Duodenal mucosa (tissue), 2 donors: ENCODE measurements around the gene CELSR3.

Experiments
- H3K27ac ChIP-seq: one replicate; pipeline ENCODE4 v1.7.0; 2013; ENCODE audit warnings: low read depth, low read length
- H3K27me3 ChIP-seq, 2 donors: one replicate each; pipeline ENCODE4 v1.7.0; 2013; ENCODE audit warnings: low read length in 2 of 2, control low read depth in 1 of 2; ENCODE audit not compliant: insufficient read depth in 2 of 2, control insufficient read depth in 1 of 2
- H3K36me3 ChIP-seq, 2 donors: one replicate each; pipeline ENCODE4 v1.7.0; 2013; ENCODE audit warnings: low read length in 2 of 2, control low read depth in 1 of 2; ENCODE audit not compliant: insufficient read depth in 2 of 2, control insufficient read depth in 1 of 2
- H3K4me1 ChIP-seq, 2 donors: one replicate each; pipeline ENCODE4 v1.7.0; 2013; ENCODE audit warnings: low read length in 2 of 2, control low read depth in 1 of 2; ENCODE audit not compliant: insufficient read depth in 2 of 2, control insufficient read depth in 1 of 2
- H3K4me3 ChIP-seq, 2 donors: one replicate each; pipeline ENCODE4 v1.7.0; 2013; ENCODE audit warnings: low read length in 2 of 2, low read depth in 1 of 2
- H3K9ac ChIP-seq, 2 donors: one replicate each; pipeline ENCODE4 v1.7.0; 2013; ENCODE audit warnings: low read length in 2 of 2, low read depth in 1 of 2
- H3K9me3 ChIP-seq, 2 donors: one replicate each; pipeline ENCODE4 v1.7.0; 2013; ENCODE audit warnings: low read length in 2 of 2, control low read depth in 1 of 2; ENCODE audit not compliant: control insufficient read depth in 1 of 2

Gene CELSR3

GRCh38 chr3:48623851-48624547 lies 38.7 kb downstream of the CELSR3 start:
- peaks cover 10 to 38% of the 10 kb centered on the region in 2 donors for H3K36me3 ChIP-seq
- H3K27me3 ChIP-seq: no peaks in the 10 kb centered on the region
- H3K9ac ChIP-seq: no peak overlapping the region
- no peaks in the 10 kb centered on the region for H3K9me3 ChIP-seq
- H3K4me1 ChIP-seq: no peaks in the 10 kb centered on the region
- H3K4me3 ChIP-seq: no peak overlapping the region
- H3K27ac ChIP-seq: no peak overlapping the region

GRCh38 chr3:48621461-48621869 lies 41.2 kb downstream of the CELSR3 start, which contains the start of gene TMEM89:
Gene TMEM89, minus strand, starts transcription at chr3:48621769. Its CDS starts 13 bp downstream, at chr3:48621756.
- Histone ChIP-seq H3K36me3 (peaks cover 0 to 16% of the 10 kb centered on the region in 2 donors), H3K4me3 (no peak within 1 kb of the TSS), H3K9ac (no peak within 1 kb of the TSS), H3K4me1 (no peaks in the 10 kb centered on the region), H3K27ac (no peak within 1 kb of the TSS), H3K9me3 (peaks cover 11 to 14% of the 10 kb centered on the region in 2 donors), H3K27me3 (no peaks in the 10 kb centered on the region)

DNA sequence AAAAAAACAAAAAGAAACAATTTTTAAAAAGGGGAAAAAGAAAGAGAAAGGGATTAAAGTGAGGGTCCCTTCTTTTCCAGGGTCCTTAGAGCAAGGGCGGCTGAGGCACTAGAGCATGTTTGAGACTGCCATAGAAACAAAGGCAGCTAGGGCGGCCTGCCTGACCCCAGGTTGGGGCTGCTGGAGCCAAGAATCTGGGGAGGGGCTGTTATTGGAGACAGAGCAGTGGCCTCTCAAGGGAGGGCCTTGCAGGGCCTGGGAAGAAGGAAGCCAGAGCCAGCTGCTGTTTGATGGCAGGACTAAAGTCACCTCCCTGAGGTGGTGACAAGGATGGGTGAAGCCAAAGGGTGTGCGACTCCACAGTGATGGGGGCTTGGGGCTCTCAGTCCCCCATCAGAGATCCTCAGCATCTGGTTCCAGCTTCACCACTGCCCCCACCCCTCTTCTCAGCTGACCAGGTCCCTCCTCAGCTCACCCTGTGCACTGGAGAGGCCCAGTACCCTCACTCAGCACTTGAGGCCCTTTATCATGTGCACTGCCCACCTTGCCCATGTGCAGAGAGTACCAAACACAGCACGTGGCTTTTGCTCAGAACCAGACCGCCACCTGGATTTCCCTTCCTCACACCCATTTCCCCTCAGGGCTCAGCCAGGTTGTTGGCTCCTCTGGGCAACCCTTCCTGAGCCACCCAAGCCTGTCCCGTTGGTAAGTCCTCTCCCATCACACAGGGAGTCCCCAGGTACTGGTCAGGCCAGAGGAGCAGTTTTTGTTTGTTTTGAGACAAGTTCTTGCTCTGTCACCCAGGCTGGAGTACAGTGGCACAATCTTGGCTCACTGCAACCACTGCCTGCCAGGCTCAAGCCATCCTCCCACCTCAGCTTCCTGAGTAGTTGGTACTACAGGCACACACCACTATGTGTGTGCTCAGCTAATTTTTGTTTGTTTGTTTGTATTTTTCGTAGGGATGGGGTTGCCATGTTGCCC lies 42.9 kb downstream of the CELSR3 start:
- Histone ChIP-seq H3K27ac (no peak overlapping the region), H3K36me3 (peaks cover 0 to 2% of the 10 kb centered on the region in 2 donors), H3K4me1 (no peaks in the 10 kb centered on the region), H3K27me3 (no peaks in the 10 kb centered on the region), H3K9me3 (peaks cover 11 to 14% of the 10 kb centered on the region in 2 donors), H3K9ac (no peak overlapping the region), H3K4me3 (no peak overlapping the region)

DNA sequence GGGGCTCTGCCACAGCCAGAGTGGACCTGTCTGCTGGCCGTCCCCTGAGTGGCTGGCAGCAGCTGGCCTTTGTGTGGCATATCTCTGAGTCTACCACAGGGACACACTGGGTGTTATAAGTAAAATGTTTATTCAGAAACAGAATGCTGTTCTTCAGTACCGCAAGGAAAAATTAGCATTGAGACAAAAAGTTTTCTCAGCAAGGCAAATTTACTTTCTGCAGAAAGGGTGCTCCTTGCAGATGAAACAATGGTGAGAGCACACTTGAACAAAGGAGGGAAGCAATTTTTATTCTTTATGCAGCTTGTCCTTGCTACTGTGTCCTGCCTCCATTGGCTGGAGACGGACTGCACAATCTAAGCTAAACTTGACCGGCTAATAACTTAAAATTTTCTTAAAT lies 45.1 kb downstream of the CELSR3 start:
- peaks cover 11 to 14% of the 10 kb centered on the region in 2 donors for H3K9me3 ChIP-seq
- H3K4me3 ChIP-seq: peak overlapping the region in 1 of 2 donors; percentile 5
- H3K27ac ChIP-seq: no peak overlapping the region
- H3K36me3 ChIP-seq: no peaks in the 10 kb centered on the region
- H3K4me1 ChIP-seq: no peaks in the 10 kb centered on the region
- no peak overlapping the region for H3K9ac ChIP-seq
- H3K27me3 ChIP-seq: no peaks in the 10 kb centered on the region

DNA sequence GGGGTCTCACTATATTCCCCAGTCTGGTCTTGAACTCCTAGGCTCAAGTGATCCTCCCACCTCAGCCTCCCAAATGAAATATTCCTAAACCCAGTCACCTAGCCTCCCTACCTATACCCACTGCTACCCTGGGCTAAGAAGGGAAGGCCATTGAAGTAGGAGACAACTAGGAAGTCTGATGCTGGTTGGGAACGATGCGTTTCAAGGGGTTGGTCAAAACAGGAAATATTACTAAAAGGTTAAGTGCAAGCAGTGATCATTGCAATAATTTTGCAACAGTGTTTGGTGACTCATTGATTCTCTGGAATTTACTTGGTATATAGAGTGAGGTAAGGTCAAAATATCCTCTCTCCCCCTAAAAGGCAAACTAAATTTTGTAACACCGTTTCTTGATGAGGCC lies 48.6 kb downstream of the CELSR3 start:
- Histone ChIP-seq H3K4me1 (no peaks in the 10 kb centered on the region), H3K36me3 (no peaks in the 10 kb centered on the region), H3K27me3 (no peaks in the 10 kb centered on the region), H3K27ac (no peak overlapping the region), H3K9me3 (peaks cover 11 to 14% of the 10 kb centered on the region in 2 donors), H3K9ac (no peak overlapping the region), H3K4me3 (no peak overlapping the region)

DNA sequence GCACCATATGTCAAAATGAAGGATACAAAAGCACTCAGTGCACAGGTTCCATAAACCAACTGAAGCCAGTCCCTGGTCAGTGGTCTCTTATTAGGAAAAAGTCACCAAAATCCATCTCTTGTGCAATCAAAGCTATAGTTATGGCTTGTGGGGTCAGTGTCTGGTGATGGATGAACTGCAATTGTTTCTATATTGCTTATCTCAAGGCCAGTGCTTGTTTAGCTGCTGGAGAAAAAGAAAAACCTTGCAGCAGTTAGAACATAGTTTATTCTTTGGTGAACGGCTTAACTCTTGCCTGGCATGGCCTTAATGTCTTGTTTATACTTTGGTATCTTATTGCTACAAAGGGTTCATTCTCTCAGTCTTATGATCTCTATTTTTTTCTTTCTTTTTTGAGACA lies 50.4 kb downstream of the CELSR3 start:
- H3K27me3 ChIP-seq: no peaks in the 10 kb centered on the region
- peaks cover 6 to 10% of the 10 kb centered on the region in 2 donors for H3K4me1 ChIP-seq
- no peaks in the 10 kb centered on the region for H3K36me3 ChIP-seq
- no peak overlapping the region for H3K27ac ChIP-seq
- H3K9ac ChIP-seq: no peak overlapping the region
- peaks cover 4 to 5% of the 10 kb centered on the region in 2 donors for H3K9me3 ChIP-seq
- H3K4me3 ChIP-seq: no peak overlapping the region

DNA sequence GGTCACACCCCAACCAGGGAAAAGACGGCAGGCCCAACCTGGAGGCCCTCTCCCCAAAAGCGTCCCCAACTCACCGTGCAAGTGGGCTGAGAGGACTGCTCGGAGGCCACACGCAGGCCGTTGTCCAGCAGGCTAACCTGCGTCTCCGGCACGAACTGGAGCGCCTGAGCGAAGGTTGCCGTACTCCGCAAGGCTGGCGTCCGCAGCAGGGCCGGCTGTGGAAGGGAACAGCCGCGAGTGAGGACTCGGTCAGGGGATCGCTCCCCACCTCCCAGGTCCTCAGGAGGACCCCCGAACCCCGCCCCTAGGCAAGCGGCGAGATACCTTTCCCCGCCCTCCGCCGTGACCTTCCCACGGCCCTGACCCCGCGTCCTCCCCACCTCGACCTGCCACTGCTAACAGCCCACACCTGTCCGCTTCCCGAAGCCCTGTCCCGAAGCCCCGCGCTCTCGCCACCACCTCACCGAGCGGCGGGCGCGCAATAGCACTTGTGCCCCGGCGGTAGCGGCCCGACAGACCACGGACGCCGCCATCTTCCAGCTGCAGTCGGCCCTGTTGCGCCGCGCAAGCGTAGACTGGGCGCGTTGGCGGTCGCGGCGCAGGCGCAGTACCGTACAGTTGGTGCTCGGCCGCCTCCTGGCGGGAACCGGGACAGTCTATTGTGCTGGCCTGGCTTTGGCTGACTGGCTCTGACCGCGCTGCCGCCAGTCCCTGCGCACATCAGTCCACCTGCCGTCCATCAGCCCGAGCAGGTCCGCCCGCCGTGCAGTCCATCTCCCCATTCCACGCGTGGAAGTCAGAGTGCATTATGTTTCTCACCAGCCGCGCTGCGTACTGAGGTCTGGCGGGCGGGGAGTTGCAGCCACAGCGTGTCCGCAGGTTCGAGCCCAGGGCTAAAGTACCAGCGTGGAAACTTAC lies 53.3 kb downstream of the CELSR3 start, which contains the start of gene UQCRC1:
Gene UQCRC1, minus strand, starts transcription at position 559 of the 918 bp plus-strand sequence. Its CDS starts 26 bp downstream, at position 533.
- no peaks in the 10 kb centered on the region for H3K9me3 ChIP-seq
- peak within 1 kb of the TSS; percentile 98 to 99 for H3K9ac ChIP-seq
- H3K27me3 ChIP-seq: no peaks in the 10 kb centered on the region
- H3K4me3 ChIP-seq: peak within 1 kb of the TSS; percentile 96 to 97
- H3K27ac ChIP-seq: peak within 1 kb of the TSS; percentile 89
- peaks cover 6 to 10% of the 10 kb centered on the region in 2 donors for H3K4me1 ChIP-seq
- H3K36me3 ChIP-seq: peaks cover 16 to 18% of the 10 kb centered on the region in 2 donors

- no peaks in the 10 kb centered on the region for H3K9me3 ChIP-seq
- H3K9ac ChIP-seq: no peak overlapping the region
- H3K27me3 ChIP-seq: no peaks in the 10 kb centered on the region
- H3K4me3 ChIP-seq: no peak overlapping the region
- peaks cover 6 to 10% of the 10 kb centered on the region in 2 donors for H3K4me1 ChIP-seq
- H3K27ac ChIP-seq: no peak overlapping the region
- peaks cover 33 to 37% of the 10 kb centered on the region in 2 donors for H3K36me3 ChIP-seq
These were observed 55.2 kb downstream of the CELSR3 start for GRCh38 chr3:48607519-48607918.

DNA sequence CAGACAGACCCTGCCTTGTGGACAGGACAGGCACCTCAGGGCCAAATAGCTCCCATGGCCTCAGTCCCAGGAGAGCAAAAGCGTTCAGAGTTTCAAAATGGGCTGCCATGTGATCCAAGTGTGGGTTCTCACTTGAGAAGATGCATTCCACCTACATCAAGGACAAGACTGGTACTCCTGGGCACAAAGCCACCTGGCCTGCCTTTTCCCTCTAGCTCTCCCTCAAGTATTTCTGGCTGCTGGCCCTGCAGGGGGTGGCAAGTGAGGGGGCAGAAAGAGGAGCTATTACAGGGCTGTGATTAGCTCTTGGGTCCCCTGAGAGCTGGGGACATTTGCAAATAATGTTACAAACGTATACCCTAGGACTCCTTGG lies 61.1 kb downstream of the CELSR3 start:
- no peaks in the 10 kb centered on the region for H3K9me3 ChIP-seq
- no peaks in the 10 kb centered on the region for H3K27me3 ChIP-seq
- H3K36me3 ChIP-seq: peaks cover 64 to 86% of the 10 kb centered on the region in 2 donors
- H3K4me3 ChIP-seq: no peak overlapping the region
- no peak overlapping the region for H3K9ac ChIP-seq
- H3K4me1 ChIP-seq: peaks cover 0 to 20% of the 10 kb centered on the region in 2 donors
- H3K27ac ChIP-seq: no peak overlapping the region
